GM12872 (cell line): Measurements from ENCODE around the gene PLEKHF1.

Experiments used
- CTCF ChIP-seq: IDR thresholded peaks from 3 replicates; pipeline ENCODE4 v1.5.1; 2011; ENCODE audit warnings: low read depth, mild to moderate bottlenecking, low read length, moderate library complexity; ENCODE audit not compliant: insufficient read depth

PLEKHF1 gene

DNA sequence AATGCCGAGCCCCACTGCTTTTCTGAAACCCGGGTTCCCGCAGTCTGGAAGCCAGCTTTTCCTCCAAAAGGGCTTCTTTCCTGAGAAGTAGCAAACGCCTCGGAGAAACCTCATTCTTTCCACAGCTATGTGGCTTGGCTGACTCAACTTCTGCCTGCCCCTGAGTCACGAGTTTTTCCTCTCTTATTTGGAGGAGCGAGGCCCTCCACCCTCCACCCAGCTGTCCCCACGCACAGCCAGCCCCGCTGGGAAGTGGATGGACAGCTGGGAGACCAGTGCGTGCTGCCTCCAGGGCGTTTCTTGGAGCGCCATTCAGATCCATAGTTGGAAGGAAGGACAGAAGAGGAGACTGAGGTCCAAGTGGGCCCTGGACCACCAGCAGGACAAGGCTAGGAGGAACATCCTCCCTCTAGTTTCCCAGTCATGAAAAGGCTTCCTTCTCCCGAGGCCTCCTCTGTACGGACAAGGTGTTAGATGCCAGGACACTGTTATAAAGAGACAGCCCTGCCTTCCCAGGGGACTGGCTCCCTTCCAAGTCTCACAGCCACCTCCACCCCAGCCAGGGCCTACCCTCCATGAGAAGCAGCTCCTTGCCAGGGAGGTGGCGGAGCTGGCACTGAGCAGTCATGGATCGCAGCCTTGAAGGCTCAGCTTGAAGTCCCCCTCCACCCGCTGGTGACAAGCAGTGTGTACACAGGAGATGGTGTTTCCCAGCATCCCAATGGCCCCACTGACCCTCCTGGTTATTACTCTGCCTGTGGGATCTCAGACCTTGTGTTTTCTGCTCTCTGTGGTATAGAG lies 2.5 kb upstream of the PLEKHF1 start:
- no peak for TF ChIP-seq CTCF

DNA sequence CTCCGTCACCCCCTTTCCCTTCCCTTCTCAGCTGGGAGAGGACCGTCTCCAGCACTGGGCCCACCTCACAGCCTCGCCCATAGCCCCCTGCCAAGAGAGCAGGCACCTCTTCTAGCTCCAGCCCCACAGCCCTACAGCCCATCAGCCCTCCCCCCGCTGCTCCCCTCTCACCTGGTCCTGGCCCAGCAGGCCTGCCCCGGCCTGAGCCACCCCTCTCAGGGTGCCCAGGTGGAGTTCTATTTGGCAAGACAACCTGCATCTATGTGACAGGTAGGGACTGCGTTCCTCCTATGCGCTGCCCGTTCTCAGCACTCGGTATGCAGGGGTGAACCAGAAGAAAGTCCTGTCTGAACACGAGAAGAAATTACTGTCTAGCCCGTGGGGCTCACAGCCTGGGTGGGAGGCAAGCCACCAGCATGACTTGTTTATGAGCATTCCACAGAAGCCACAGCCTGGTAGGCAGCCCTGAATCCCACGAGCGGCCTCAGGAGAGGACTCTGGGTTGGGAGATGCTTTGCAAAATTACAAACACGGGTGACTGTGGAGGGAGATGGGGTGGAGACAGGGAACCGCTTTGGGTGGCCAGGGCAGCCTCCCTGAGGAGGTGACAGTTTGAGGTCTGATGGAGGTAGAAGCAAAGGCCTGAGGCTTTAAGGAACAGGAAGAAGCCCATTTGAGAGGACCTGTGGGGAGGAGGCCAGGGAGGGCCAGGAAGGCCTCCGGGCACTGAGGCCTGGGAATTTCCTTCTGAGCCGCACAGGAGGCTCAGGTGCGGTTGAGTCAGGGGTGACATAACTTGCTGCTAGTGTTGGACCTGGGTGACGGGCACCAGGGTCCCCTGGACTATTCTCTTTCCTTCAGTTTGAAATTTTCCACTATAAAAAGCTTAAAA lies 1.2 kb upstream of the PLEKHF1 start:
- no peak for TF ChIP-seq CTCF

GRCh38 chr19:29664753-29665214 lies 477 bp upstream of the PLEKHF1 start:
- peak; percentile 27; the same call in 2 of the 3 replicates for TF ChIP-seq CTCF

GRCh38 chr19:29665826-29666577 lies 741 bp downstream of the PLEKHF1 start:
- no peak for TF ChIP-seq CTCF

DNA sequence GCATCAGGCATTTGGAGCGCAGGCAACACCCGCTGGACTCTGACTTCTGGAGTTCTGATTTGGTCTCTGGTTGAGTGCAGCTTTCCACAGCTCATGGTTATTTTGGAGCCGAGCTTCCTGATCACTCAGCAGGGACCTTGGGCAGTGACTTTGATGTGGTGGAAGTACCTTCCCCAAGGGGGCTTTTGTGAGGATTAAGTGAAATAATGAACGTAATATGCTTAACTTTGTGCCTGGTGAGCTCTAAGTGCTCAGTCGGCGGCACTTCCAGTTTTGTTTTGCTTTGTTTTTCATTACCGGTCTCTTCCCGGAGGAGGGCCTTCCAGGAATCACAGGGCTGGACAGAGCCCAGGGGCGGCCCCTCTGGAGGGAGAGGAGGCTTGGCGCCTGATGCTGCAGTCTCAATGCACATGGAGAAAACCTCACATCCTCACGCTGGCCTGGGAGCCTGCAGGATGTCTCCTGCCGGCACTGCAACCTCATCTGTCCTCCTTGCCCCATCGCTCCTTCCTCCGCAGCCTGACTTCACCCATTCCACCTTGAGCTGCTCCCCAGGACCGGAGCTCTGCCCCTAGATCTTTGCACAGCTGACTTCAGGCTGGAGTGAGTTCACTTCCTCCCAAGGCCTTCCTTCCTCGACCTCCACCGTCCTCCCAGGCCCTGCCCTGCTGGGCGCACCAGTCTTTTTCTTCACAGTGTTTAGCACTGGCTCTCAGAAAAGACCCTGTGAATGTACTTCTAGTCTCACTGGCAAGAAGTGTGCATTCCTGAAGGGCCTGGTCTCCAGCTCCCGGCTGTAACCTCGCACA lies 1.5 kb downstream of the PLEKHF1 start:
- no peak for TF ChIP-seq CTCF

- TF ChIP-seq CTCF = no peak
These were observed 2.1 kb downstream of the PLEKHF1 start for GRCh38 chr19:29667387-29667783.
